ENCODE results near the gene TP73.

The TP73 gene

GRCh38 chr1:3651930-3652547 lies at the start of gene TP73:
Gene TP73 (plus strand): TSS chr1:3652516. CDS start chr1:3682366, 29,850 bp downstream.
- DNase-seq (ENCODE audit: low spot score), result peak; percentile 26

- DNase-seq (ENCODE audit: low spot score), result no peak
These were observed 49.2 kb upstream of the TP73 start for GRCh38 chr1:3603156-3603555.

GRCh38 chr1:3603571-3604467 lies 48.5 kb upstream of the TP73 start:
- DNase-seq (ENCODE audit: low spot score), result no peak

- no peak for DNase-seq (ENCODE audit: low spot score)
These were observed 47.8 kb upstream of the TP73 start for GRCh38 chr1:3604468-3604974.

GRCh38 chr1:3604997-3605823 lies 47.1 kb upstream of the TP73 start:
- DNase-seq (ENCODE audit: low spot score), result no peak

GRCh38 chr1:3606779-3607702 lies 45.3 kb upstream of the TP73 start:
- DNase-seq (ENCODE audit: low spot score), result no peak

GRCh38 chr1:3607703-3608065 lies 44.6 kb upstream of the TP73 start:
- no peak for DNase-seq (ENCODE audit: low spot score)

- no peak for DNase-seq (ENCODE audit: low spot score)
These were observed 44.2 kb upstream of the TP73 start for GRCh38 chr1:3608154-3608553.

GRCh38 chr1:3609016-3609768 lies 43.1 kb upstream of the TP73 start:
- no peak for DNase-seq (ENCODE audit: low spot score)

- no peak for DNase-seq (ENCODE audit: low spot score)
These were observed 42.4 kb upstream of the TP73 start for GRCh38 chr1:3609769-3610526.

- no peak for DNase-seq (ENCODE audit: low spot score)
These were observed 41.7 kb upstream of the TP73 start for GRCh38 chr1:3610527-3611169.

GRCh38 chr1:3611170-3612019 lies 40.9 kb upstream of the TP73 start, which contains the start of gene MEGF6:
Gene MEGF6 (minus strand): TSS chr1:3611508. CDS start chr1:3611268, 240 bp downstream.
- DNase-seq (ENCODE audit: low spot score), result peak; percentile 56

- no peak for DNase-seq (ENCODE audit: low spot score)
These were observed 40.2 kb upstream of the TP73 start for GRCh38 chr1:3612123-3612522.

GRCh38 chr1:3614755-3615742 lies 37.3 kb upstream of the TP73 start:
- no peak for DNase-seq (ENCODE audit: low spot score)

GRCh38 chr1:3616861-3617260 lies 35.5 kb upstream of the TP73 start:
- DNase-seq (ENCODE audit: low spot score), result no peak

- DNase-seq (ENCODE audit: low spot score), result no peak
These were observed 34.4 kb upstream of the TP73 start for GRCh38 chr1:3617806-3618345.

- no peak for DNase-seq (ENCODE audit: low spot score)
These were observed 33.8 kb upstream of the TP73 start for GRCh38 chr1:3618531-3618880.

All from cerebellar cortex (tissue), 1 donor.